ENCODE measurements around the gene GSG1L.

GSG1L gene

DNA sequence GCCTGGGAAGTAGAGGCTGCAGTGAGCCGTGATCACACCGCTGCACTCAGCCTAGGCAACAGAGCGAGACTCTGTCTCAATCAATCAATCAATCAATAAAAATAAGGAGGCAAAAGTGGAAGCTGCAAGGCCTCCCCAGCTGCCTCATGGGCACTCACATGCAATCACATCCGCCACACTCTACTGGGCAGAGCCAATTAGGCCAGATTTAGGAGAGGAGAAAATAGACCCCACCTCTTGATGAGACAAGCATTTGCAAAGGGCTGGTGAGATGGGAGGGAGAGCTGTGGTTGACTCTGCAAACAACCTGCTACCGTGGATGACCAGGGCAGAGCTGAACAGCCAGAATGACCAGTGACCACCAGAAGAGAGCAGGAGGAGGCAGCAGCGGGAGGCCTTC, 14.7 kb upstream of the GSG1L start:
- no peak overlapping the region for H3K4me3 ChIP-seq (ENCODE audit: low read depth, low read length)
- TF ChIP-seq, protein P1, sequence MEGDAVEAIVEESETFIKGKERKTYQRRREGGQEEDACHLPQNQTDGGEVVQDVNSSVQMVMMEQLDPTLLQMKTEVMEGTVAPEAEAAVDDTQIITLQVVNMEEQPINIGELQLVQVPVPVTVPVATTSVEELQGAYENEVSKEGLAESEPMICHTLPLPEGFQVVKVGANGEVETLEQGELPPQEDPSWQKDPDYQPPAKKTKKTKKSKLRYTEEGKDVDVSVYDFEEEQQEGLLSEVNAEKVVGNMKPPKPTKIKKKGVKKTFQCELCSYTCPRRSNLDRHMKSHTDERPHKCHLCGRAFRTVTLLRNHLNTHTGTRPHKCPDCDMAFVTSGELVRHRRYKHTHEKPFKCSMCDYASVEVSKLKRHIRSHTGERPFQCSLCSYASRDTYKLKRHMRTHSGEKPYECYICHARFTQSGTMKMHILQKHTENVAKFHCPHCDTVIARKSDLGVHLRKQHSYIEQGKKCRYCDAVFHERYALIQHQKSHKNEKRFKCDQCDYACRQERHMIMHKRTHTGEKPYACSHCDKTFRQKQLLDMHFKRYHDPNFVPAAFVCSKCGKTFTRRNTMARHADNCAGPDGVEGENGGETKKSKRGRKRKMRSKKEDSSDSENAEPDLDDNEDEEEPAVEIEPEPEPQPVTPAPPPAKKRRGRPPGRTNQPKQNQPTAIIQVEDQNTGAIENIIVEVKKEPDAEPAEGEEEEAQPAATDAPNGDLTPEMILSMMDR (IDR thresholded peaks at IDR 0.05; ENCODE audit: control insufficient read depth, extremely low read depth, insufficient read depth) = no peak
- no peak for DNase-seq (ENCODE audit: low read depth)

DNA sequence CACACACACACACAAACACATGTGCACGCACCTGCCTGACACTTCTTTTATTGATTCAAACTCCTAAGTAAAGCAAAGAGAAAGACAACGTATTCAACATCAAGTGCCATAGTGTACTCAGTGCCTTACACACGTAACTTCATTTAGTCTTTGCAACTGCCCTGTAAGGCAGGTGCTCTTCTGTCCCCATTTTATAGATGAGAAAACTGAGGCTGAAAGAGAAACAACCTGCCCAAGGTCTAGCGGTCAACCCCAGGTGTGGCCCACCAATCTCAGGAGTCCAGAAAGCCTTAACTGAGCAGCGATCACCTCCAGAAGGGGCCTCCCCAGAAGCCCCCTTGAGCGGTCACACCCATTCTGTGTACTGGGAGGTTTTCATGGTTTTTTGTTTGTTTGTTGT, 10.3 kb upstream of the GSG1L start:
- no peak overlapping the region for H3K4me3 ChIP-seq (ENCODE audit: low read depth, low read length)
- TF ChIP-seq, protein P1 (IDR thresholded peaks at IDR 0.05; ENCODE audit: control insufficient read depth, extremely low read depth, insufficient read depth) = no peak
- no peak for DNase-seq (ENCODE audit: low read depth)

DNA sequence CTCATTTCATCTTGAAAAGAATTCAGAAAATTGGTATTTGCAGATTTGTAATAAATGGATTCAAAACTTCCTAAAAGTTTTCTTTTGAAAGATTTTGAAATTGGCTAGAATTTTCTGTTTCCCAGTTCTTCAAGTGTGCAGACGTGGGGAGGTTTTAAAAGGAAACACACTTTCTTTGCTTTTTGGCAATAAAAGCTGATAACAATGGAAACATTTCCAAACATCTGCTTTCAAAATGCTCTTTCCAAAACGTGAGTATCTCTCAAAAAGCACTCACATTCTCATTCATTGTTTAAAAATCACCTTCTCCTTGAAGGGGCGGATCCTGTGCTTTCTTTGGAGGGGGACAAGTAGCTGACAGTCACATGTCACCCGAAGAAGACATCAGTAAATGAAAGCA, 8.6 kb upstream of the GSG1L start:
- TF ChIP-seq, protein P1 (IDR thresholded peaks at IDR 0.05; ENCODE audit: control insufficient read depth, extremely low read depth, insufficient read depth) = no peak
- DNase-seq (ENCODE audit: low read depth) = no peak
- no peak overlapping the region for H3K4me3 ChIP-seq (ENCODE audit: low read depth, low read length)

DNA sequence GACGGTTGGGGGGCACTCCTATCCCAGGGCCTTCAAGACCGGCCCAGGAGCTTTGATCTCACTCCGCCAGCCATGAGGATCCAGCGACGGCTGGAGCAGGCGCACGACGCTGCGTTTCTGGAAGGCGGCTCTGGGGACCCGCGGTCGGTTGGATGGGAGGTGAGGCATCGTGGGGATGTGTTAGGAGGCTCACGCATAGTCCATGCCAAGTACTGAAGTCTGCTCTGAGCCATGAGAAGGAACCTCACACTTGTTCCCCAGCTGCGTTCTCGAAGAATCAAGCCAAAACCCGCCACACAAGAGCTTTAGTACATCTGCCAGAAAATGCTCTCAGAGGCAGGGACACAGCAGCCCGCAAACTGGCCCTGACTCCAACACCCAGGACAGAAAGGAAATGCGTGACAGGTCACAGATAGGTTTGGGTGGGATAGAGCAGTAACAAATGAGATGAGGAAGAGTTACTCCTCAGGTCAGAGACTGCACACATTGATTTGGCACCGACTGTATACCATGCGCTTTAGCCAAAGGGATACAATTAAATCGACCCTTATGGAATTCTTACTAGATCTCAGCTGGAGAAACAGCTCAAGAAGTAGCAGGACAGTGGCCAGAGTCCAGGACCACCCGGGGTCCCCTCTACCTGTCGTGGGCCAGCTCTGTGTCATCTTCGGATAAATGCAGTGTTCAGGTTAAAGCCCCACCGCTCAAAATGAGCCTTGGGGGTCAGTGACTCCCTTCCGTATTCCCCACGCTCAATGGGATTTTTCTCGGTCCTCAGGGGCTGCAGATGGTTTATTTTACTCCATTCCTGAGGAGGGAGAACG, 6.7 kb upstream of the GSG1L start:
- no peak overlapping the region for H3K4me3 ChIP-seq (ENCODE audit: low read depth, low read length)
- DNase-seq (ENCODE audit: low read depth) = no peak
- TF ChIP-seq, protein P1 (IDR thresholded peaks at IDR 0.05; ENCODE audit: control insufficient read depth, extremely low read depth, insufficient read depth) = no peak

DNA sequence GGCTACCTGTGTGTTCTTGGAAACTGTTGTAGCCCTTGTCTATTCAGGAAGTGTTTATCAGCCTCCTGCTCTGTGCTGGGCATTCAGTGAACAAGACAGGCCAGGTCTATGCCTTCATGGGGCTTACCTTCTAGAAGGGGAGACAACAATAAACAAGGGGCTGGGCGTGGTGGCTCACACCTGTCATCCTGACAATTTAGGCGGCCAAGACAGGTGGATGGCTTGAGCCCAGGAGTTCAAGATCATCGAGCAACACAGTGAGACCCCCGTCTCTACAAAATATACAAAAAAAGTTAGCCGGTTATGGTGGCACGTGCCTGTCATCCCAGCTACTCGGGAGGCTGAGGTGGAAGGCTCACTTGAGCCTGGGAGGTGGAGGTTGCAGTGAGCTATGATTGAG, 5.5 kb upstream of the GSG1L start:
- TF ChIP-seq, protein P1 (IDR thresholded peaks at IDR 0.05; ENCODE audit: control insufficient read depth, extremely low read depth, insufficient read depth) = no peak
- no peak overlapping the region for H3K4me3 ChIP-seq (ENCODE audit: low read depth, low read length)
- no peak for DNase-seq (ENCODE audit: low read depth)

DNA sequence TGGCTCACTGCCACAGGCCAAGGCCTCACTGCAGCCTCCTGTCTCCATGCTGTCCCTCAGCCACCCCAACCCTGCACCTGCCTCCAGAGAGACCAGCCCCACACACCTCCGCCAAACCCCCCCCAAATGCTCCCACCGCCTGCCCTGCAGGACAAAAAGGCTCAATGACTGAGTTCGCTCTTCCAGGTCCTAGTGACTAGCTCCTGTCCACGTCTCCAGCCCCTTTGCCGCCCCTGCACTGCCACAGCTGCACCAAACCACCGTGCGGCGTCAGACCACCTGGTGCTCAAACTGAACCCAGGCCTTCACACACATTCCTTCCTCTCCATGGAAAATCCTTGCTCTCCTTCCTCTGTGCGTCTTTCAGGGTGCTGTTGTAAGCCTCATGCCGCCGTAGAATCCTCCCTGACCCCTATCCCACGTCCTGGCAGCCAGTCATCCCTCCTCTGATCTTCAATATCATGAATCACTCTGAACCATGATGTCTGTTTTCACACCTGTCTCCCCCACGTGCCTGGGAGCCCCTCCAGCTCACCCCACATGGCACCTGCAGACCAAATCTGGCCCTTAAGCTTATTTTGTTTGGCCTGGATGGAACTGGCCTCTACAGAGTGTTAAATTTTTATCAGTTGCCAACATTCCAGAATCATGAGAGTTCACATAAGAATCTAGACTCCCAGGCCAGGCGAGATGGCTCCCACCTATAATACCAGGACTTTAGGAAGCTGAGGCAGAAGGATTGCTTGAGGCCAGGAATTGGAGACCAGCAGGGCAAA, 4.3 kb upstream of the GSG1L start:
- TF ChIP-seq, protein P1 (IDR thresholded peaks at IDR 0.05; ENCODE audit: control insufficient read depth, extremely low read depth, insufficient read depth) = no peak
- H3K4me3 ChIP-seq (ENCODE audit: low read depth, low read length) = no peak overlapping the region
- no peak for DNase-seq (ENCODE audit: low read depth)
